ENCODE results near the gene MAP4K5. TPM values are rescaled to one million over a fixed set of nuclear protein-coding genes. Genes with fewer than 3 reads are reported as not detected.

The MAP4K5 gene
- total and polyA plus RNA-seq, 2 of the 13 experiments (the other 11 are each of a cell fraction or from before 2014, with no cell fraction given) = 12.7 to 23.9 TPM

- no peak for TF ChIP-seq ZNF414 (CRISPR knock-in tag; IDR thresholded peaks at IDR 0.05)
- peak; percentile 68; the same call in 1 of the 2 replicates for TF ChIP-seq KMT2B (CRISPR knock-in tag; IDR thresholded peaks at IDR 0.05)
- TF ChIP-seq HNF4G (IDR thresholded peaks at IDR 0.05; ENCODE audit: borderline replicate concordance, low read depth, low read length) = peak; percentile 45; the same call in 1 of the 2 replicates
- 0 out of 2 replicates have a peak, but pooled peaks have one; percentile 35 for TF ChIP-seq HNF4G (CRISPR knock-in tag; IDR thresholded peaks at IDR 0.05; ENCODE audit: borderline replicate concordance, low read depth)
- TF ChIP-seq GABPB1 (CRISPR knock-in tag; IDR thresholded peaks at IDR 0.05) = peak; percentile 74
- TF ChIP-seq ZNF264 (CRISPR knock-in tag; IDR thresholded peaks at IDR 0.05) = 0 out of 2 replicates have a peak, but pooled peaks have one; percentile 16
- TF ChIP-seq FOXP4 (CRISPR knock-in tag; IDR thresholded peaks at IDR 0.05) = peak; percentile 30; the same call in 1 of the 2 replicates
- peak; percentile 51; the same call in 1 of the 2 replicates for TF ChIP-seq ZNF609 (CRISPR knock-in tag; IDR thresholded peaks at IDR 0.05; ENCODE audit: borderline replicate concordance)
- no peak for TF ChIP-seq SSRP1 (CRISPR knock-in tag; IDR thresholded peaks at IDR 0.05)
- TF ChIP-seq ZNF121 (CRISPR knock-in tag; IDR thresholded peaks at IDR 0.05) = 0 out of 2 replicates have a peak, but pooled peaks have one; percentile 28
- peak; percentile 88 for TF ChIP-seq ZNF18 (CRISPR knock-in tag; IDR thresholded peaks at IDR 0.05; ENCODE audit: insufficient replicate concordance)
- TF ChIP-seq DDIT3 (CRISPR knock-in tag; IDR thresholded peaks at IDR 0.05) = no peak
- peak; percentile 97 for TF ChIP-seq CTCF (CRISPR knock-in tag; IDR thresholded peaks at IDR 0.05)
- peak; percentile 60; the same call in 1 of the 2 replicates for TF ChIP-seq PPARG (CRISPR knock-in tag; conservative IDR thresholded peaks at IDR 0.05)
These were observed at the start of gene MAP4K5 (continued) for GRCh38 chr14:50532502-50533240.
